Amygdala (tissue), 56 donors: ENCODE measurements around the gene ANO10.

Experiments
- DNase-seq, 56 donors: peaks; one replicate each; lab custom pipeline; 2025; lab: John Stamatoyannopoulos, UW

ANO10 gene

DNA sequence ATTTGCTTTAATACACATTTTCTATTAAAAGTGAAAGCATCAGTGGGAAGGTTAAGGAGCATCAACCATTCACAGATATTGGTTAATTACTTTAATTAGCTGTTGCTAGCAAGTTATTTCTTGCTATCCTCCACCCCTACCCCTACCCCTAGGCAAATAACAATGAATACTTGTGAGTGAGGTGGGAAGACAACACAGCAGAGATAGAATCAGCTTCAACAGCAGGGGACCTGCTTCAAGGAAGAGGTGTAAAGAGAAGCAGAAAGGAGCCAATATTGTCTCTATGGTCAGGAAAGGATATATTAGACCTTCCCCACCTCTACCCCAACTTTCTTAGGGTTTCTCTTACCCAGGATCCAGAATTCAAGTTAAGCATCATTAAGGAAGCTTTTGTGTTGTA lies 186.1 kb downstream of the ANO10 start:
- no peak for DNase-seq

DNA sequence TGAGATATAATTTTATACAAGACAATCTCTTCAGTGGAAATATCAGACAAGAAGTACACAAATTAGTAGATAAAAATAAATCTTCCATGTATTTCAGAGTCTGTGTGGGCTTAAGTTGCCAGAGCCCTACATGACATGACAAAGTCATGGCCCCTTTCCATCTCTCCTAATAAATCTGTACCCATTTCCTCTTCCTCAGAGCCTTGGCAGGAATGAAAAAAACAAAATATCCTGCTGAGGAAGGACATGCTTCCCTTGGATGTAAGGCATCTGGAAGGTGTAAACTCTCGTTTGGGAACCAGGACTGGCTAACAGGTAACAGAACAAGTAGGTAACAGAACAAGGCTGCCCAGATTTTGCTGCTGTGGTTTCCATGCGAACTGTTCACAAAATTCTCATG lies 187.4 kb downstream of the ANO10 start:
- DNase-seq: no peak

- DNase-seq: no peak
These were observed 189.3 kb downstream of the ANO10 start for GRCh38 chr3:43432462-43432861.

GRCh38 chr3:43426388-43426787 lies 195.4 kb downstream of the ANO10 start:
- peak in 10 of 56 donors; percentile 2 to 57 (median 13) for DNase-seq

- DNase-seq: no peak
These were observed 196.0 kb downstream of the ANO10 start for GRCh38 chr3:43425829-43426228.

- DNase-seq: no peak
These were observed 198.2 kb downstream of the ANO10 start for GRCh38 chr3:43423639-43424038.

GRCh38 chr3:43423142-43423541 lies 198.7 kb downstream of the ANO10 start:
- DNase-seq: no peak

GRCh38 chr3:43418601-43419272 lies 203.1 kb downstream of the ANO10 start:
- DNase-seq: no peak

DNA sequence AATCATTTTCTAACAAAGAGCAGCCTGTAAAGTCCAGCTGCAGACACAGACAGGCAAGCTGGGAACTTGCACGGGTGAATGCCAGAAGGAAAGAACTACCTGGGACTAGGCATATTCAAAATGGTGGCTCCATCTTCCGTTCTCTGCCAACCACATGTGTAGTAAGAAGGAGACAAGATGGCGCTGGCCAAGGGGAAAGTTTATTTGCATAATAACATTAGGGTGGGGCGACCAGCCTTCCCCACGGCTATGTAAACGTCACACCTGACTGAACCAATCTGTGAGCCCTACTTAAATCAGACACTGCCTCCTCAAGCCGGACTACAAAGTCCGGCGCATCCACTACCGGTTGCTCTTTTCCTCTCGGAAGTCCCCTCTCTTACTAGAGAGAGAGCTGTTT lies 204.7 kb downstream of the ANO10 start:
- DNase-seq: no peak

- no peak for DNase-seq
These were observed 206.7 kb downstream of the ANO10 start for GRCh38 chr3:43415088-43415487.

DNA sequence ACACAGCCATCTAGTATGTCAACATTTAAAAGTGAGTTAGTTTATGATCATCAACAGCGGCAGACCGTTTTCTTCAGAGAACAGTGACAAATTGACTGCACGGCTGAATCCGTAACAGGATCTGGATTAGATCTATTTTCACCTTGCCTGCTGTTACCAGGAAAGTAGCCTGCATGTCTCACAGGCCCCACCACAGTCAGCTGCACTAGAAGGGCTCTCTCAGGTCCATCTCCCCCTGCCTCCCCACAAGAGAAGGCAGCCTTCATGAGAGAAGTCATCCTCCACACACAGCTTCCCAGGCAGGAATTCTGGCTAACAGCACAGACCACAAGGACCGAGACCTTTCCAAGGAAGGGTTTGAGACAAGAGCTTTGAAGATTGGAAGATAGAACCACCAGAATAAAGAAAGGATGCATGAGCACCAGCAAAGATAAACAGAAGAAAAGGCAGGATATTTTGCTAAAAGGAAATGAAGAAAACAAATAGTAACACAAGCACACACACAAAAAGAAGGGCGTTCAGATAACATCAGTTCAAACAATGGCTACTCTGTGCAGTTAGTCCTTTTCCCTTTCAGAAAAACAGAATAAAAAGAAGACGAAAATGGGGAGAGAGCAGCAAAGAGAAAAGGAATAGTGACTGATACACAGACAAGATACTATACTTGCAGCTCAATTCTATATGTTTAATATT lies 208.0 kb downstream of the ANO10 start:
- DNase-seq: no peak

DNA sequence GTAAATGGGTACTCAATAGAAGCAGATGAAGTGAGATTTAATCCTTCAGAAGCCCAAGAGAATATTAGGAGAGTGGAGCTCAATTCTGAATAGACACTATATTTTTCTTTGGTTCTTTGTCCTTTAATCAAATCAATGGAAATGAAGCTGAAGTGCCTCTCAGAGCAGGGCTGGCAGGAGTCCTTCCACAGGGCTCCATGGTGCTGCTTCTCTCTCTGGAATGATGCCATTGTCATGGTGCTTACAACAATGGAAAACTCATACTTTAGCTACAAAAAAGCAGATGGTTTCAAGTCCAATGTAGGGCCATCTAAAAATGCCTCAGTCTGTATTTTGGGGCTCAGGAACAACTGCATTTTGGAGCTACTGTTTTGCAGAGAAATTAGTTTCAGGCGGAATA lies 210.4 kb downstream of the ANO10 start:
- peak in 27 of 56 donors; percentile 5 to 58 (median 12) for DNase-seq

DNA sequence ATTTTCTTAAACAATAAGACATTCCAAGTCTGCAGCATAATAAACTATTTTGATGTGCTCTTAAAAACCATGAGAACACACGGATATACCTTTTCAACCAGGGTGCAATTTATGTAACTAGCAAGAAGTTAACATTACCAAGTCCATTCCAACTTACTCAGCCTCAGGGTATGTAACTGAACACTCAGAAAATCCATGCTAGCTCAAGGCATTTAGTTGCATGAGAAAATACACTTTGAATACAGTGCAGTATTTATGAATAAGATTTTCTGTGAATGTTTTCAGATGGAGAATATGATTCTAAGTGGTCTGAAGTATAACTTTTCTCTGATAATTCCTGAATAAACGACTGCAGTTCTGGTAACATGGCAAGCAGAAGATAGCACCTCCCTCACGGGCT lies 211.2 kb downstream of the ANO10 start:
- no peak for DNase-seq

GRCh38 chr3:43409506-43409905 lies 212.3 kb downstream of the ANO10 start:
- no peak for DNase-seq

- no peak for DNase-seq
These were observed 215.2 kb downstream of the ANO10 start for GRCh38 chr3:43406643-43407023.

DNA sequence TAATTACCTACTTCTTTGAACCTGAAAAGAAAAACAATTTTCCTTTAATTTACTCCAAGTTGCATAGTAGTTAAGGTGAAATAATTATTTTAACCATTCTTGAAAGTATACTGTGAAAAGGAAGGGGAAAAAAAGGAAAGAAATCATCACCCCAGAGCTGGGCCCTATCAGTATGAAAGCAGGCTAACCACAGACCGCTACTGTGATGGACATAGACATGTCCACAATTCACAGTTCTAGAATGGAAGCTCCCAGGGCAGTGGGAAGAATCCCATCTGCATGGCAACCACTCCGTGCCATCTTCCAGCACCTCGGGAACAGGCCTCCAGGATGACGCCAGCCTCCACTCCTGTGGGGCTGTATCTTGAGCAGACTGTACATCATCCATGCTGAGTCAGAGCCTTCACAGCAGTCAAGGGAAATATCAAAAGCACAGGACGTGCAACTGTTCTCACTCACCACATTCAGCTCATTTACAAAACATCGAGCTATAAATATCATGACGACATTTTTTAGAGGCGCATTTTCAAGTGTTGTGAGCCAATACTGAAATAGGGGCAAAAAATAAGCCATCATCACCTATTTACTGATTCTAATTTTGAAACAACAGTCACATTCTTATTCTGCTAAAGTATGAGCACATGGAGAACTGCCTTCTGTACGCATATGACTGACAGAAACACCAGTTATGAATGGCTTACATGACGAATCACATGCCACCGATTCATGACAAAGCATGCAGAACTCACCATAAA lies 215.7 kb downstream of the ANO10 start:
- peak in 27 of 56 donors; percentile 5 to 67 (median 23) for DNase-seq

- no peak for DNase-seq
These were observed 220.8 kb downstream of the ANO10 start for GRCh38 chr3:43400781-43401730.

DNA sequence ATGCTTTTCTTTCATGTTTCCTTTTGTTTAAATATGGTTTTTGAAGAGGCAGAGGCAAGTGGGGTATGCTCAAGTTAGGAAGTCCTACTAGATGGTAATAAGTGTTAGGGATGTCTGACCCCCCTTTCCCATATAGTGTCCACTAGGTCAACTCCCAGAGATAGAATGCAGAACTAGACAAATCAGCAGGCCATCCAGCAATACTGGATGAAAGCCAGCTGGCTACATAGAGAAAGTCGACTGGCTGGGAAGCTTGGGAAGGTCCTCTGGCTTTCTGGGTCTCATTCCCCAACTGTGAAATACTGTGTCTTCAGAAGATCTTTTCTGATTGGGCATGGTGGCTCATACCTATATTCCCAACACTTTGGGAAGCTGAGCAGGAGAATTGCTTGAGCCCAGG lies 221.6 kb downstream of the ANO10 start:
- DNase-seq: no peak

- DNase-seq: no peak
These were observed 222.8 kb downstream of the ANO10 start for GRCh38 chr3:43399034-43399433.

DNA sequence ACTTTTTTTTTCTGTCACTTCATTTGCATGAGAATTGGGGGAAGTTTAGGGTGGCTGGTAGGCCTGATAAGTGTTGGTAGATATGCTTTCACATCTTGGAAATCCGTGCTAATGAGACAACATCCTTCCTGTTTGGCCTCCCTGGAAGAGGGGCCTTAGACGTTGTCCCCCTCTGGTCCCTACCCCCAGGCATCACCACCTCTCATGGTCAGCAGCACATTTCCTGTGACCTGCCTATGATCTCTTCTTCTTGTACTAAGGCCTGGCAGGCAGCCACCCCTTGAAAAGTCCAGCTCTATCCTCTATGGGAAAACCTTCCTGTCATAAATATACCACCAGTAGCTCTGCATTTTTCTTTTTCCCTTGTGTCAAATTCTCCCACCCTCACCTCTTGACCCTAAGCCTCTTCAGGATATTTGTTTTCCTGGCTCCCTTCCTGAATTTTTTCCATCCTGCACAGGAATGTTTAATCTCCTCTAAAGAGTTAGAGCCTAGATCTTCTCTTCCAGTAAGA lies 227.7 kb downstream of the ANO10 start:
- no peak for DNase-seq
